ENCODE results near the gene DOCK8.
"Not testable (repeated sequence)": the region's sequence is repeated elsewhere in the genome, so short reads cannot be mapped to it uniquely, and the experiment has no call there.

The DOCK8 gene

DNA sequence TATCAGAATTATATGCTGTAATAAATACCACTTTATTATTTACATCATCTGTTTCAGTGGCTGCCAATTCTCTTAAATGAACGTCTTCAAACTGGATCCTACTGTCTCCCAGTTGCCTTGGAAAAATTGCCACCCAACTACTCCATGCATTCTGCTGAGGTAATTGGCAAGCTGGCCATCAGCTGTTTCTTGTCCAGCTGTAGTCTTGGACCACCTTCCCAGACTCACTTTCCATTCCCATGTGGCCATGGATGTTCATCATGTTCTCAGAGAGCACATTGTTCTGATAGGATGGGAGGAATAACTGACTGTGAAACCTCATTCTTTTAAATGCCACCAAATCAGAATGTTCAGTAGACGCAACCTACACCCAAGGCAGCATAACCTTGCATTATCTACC, 157.5 kb downstream of the DOCK8 start:
- no peak for DNase-seq

DNA sequence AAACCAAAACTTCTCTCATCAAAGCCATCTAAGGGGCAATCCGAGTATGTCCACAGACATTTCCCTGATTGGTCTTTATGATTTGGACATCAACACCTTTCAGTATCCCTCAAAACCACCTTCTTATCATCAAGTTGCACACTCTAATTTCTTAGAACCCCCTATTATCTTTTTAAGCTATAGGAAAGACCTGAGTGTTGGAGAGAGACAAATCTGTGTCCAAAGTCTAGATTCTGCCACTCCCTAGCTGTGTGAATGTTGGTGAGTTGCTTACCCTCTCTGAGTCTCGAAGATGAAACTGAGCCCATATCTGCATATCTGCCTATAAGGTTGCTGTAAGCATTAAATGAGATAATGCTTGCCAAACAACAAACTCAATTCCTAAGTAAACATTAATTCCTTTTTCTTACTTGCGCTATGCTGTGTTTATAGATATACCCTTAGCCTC, 159.1 kb downstream of the DOCK8 start:
- DNase-seq: no peak

DNA sequence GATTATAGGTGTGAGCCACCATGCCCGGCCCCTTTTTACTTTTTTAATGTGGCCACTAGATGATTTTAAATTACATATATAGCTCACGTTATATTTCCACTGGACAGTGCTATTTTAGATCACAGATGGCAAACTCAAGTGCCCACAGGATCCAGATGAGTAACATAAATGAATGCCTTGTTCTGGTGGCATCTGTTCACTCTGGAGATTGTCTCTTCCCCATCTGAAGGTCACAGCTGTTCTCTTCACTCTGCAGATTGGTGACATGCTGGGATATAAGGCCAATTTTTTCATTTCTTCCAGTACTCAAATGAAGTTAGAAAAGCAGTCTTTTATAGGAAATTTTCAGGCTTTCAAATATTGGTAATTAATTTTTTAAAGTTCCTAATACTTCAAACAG, 160.1 kb downstream of the DOCK8 start:
- no peak for DNase-seq

DNA sequence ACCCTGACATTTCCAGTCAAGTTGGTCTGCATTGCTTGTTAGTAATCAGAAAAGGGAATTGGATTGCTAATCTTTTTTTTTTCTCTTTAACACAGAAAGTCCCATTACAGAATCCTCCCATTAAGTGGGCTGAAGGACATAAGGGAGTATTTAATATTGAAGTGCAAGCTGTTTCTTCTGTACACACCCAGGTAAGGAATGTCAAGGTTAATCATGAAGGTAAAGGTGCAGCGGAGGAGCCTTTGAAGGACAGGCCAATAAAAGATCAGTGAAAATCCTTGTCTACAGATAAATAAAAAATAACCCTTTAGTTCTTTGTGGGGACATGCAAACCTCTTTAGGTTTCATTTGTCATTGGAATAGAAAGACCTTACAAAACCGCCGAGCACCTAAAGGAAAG, 161.4 kb downstream of the DOCK8 start:
- DNase-seq: no peak

DNA sequence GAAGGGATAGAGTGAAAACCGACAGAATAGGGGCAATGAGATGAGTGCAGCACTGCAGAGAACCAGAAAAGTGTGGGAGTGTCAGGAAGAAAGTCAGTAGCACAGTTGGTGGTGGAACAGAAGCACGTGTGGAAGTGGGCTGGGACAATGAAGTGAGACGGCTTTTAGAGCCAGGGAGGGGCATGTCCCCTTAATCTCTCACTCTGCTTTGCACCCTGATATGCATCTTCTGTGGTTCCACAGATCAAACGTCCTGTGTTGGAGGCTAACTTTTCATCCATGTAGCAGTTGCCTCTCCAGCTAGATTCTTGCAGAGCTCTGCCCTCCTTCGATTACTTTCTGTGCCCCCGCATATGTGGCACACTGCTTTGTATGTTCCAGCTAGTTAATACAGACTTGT, 163.6 kb downstream of the DOCK8 start:
- DNase-seq: no peak

DNA sequence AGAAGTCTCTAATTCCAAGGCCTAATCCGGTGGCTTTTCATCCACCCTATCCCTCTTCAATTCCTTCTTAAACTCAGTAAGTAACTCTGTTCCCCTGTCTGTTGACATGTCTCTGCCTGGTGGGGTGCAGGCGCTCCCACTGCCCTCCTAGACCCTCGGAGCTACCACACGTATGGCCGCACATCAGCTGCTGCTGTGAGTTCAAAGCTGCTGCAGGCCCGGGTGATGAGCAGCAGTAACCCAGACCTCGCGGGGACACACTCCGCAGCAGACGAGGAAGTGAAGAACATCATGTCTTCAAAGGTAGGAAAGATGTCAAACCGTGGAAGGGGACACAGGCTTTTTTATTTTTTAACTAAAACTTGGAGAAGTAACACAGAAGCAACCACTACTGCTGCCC, 167.7 kb downstream of the DOCK8 start:
- no peak for DNase-seq

DNA sequence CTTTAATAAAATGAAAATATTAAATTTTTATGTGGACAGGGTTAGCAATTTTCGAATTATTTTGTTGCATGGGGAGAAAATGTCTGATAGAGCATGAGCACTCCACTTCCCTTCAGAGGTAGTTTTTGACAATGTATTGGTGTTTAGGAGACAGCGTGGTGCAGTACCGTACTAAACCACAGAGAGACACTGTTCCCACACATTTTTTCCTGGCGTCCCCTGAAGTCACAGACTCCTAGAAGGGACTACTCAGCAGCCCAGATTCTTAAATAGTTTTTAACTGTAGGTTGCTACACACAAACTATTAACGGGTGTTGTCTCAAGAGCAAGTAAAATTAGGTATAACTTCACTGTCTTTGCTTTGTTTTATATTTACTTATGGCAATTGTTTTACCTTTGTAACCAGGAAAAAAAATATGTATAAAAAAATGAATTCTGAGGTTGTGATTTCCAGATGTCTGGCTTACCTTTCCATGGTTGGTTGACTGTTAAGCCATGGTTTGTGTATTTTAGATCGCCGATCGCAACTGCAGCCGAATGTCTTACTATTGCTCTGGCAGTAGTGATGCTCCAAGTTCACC, 171.2 kb downstream of the DOCK8 start:
- DNase-seq: no peak

DNA sequence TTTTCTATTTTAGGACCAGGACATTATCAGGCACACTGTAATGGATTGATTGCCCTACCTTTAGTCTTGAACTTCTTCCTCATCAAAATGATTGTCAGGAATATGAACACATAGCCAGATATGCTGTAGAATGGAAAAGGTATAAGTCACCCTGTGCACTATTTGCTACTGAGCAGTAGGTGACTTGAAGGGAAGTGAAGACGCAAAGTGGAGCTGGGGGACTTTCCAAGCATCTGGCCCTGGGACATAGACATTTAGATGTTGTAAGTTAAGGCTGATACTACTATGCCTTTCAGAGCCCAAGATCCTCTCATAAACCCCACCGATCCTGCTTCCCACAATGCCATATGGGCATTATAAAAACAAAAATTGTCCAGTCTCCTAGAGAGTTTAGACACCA, 174.5 kb downstream of the DOCK8 start:
- no peak for DNase-seq

DNA sequence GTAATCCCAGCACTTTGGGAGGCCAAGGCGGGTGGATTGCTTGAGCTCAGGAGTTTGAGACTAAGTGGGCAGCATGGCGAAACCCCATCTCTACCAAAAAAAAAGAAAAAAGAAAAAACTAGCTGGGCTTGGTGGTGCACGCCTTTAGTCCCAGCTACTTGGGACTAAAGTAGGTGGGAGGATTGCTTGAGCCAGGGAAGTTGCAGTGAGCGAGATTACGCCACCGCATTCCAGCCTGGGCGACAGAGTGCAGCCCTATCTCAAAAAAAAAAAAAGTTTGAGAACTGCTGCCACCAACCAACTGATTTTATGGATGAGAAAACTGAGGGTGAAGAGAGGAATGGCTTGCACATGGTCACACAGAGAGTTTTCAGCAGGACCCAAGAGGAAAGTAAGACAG, 175.1 kb downstream of the DOCK8 start:
- DNase-seq: no peak

DNA sequence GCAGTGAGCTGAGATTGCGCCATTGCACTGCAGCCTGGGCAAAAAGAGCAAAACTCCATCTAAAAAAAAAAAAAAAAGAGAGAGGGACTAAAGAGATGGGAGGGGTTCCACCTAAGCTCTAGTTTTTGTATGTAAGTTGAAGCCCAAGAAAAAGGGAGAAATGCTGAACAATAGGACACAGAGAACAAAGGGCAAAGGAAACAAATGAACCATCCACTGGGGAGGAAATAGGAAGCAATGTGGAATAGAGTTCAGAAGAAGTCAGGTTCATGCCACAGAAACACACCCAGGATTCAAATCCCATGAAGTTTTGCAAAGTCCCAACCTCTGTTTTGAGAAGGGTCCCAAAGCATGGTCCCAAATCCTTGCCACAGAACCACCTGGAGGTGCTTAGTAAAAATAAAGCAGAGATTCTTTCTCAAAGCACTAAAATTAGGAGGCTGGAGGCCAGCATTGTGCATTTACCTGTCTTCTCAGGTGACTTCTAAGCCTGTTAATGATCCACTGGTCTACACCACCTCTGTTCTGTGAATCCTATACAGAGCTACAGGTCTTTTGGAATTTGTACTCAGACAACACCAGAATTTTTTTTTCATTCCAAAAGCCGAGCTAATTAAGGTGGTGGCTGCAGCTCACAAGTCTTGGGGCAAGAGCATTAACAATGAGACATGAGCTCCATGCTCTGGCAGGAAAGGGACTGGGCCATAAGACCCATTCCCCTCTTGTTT, 177.6 kb downstream of the DOCK8 start:
- no peak for DNase-seq

DNA sequence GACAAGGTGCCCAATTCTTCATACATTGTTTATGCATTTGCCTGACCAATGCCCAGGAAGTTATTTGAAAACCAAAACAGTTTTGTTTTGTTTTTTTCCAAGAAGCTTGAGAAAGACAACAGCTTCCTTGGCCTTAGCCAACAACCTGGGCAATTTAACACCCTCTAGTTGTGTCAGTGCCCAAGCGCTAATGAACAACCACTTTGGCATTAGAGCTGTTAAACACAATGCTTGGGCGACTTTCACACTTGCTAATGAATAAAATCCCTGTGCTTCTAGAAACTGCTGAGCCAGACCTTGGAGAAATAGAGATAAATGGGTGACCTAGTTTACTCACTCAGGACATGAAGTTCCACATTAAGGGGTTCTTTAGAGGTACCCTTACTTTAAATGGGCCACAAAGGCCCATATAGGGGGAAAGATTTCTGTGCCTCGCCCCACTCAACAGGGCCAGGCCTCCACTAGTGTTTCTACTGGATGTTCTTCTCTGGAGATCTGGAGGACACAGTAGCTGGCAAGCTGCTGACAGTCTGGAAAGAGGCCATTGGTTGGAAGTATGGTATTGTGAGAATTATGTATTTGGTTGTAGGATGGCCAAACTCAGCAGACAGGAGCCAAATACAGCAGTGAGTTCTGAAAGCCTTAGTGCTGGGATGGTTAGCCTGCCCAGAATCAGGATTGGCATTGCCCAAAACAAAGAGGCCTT, 179.8 kb downstream of the DOCK8 start:
- DNase-seq: no peak

DNA sequence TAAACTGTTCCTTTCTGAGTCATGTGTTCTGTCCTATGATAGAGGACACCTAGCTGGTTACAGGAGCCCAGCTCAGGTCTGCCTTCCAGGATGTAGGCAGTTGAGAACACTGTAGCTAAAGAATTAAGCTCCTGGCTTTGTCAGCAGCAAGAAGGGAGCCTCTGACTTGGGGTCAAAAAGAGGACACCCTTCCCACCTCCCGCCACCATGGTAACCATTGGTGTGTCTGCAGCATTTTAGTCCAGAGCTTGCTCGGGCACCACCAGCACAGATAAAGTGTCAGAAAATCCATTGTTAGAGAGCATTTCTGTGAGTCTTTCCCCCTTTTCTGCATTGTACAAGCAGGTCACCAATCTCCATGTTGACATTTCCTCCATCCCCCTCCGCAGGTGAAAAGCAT, 181.7 kb downstream of the DOCK8 start:
- no peak for DNase-seq

DNA sequence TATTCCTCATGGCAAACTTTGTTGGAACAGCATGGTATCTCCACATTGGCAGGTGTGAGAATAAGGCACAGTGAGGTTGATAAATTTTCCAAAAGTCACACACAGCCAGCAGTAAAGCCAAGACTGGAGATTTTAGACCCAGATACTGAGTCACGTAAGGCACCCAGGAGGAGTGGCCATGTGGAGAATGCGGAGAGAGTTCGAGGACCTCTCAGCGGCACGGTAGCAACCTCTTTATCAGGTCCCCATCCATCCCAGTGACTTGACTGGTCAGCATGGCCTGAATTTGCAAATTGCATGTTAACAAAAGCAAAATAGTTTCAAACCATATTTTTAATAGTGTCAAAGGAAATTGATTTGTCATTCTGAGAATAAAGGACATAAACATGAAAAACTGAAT, 183.4 kb downstream of the DOCK8 start:
- no peak for DNase-seq

DNA sequence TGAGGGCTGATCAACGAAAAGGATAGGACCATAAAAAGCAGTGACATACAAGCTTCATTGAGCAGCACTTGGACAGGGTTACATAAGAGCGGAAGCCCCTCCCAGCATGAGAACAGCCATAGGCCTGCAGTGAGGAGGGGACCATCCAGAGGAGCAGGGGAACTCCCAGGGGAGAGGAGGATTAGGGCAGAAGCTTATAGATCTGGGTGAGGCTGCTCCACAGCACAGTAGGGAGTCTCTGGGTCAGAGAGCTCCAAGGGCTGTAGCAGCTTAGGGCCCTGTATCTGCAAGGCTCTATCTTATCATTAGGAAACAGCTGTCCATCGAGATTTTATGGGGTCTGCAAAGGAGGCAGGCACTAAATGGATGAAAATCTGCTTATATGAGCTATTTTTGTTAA, 186.6 kb downstream of the DOCK8 start:
- DNase-seq: no peak

DNA sequence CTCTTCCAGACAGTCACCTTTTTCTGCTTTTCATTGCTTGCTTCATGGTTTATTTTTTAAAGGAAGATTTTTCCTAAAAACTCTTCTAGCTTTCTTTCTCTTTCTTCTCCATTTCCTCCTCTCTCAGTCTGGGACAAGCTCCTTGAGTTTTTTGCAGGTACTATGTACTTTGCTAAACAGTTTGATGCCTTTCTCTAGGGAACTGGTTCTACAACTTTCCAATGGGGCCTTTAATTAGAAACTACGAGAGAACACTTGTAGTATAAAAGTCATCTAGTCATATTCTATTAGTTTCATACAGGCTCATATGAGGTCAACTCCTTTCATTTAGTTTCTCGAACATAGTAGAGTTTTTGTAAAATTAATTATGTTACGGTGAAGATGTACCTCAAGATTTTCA, 189.6 kb downstream of the DOCK8 start:
- no peak for DNase-seq

DNA sequence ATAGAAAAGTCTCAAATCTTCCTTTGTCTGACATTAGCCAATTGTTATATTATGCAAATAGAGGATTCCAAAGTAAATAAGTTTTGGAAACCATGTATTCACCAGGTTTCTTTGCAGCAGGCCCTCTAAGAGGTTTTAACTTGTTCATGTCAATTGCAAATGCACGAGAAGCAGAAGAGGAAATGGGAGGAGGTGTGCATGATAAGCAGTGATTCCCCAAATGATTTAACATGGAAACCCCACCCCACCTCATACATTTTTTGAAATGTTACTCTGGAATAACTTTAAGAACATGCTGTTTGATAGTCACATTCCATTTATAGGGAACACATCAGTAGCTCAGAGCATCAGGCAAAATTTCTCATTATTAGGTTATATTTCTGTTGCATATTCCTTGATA, 190.7 kb downstream of the DOCK8 start:
- DNase-seq: no peak

DNA sequence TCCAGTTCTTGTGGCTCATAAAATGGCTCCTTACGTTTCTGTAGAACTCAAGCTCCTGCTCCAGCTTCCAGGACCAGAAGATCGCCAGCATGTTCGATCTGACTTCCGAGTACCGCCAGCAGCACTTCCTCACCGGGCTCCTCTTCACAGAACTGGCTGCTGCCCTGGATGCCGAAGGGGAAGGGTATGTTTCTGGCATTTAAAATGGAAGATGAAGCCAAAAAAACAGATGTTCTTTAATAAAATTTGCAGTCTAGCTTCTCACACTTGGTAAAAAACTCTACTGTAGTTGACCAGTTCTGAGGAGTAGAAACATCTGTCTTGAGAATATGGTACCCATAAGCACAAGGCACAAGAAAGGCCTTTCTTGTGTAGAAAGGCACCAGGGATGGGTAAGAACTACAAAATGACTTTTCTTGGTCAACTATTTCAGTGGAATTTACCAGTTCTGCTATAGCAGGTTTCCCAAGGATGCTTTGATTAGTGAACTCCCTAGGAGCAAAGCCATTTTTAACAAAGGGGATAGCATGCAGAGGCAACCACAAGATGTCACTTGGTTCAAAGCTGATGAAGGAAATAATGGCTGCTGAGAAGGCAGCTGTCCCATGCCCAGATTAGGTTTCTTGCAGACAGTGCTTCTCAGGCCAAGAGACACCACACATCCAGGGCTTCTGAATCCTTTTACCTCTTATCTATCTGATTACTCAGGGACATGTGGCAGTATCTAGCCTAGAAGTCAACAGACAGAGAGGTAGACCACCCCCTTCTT, 192.4 kb downstream of the DOCK8 start:
- no peak for DNase-seq

DNA sequence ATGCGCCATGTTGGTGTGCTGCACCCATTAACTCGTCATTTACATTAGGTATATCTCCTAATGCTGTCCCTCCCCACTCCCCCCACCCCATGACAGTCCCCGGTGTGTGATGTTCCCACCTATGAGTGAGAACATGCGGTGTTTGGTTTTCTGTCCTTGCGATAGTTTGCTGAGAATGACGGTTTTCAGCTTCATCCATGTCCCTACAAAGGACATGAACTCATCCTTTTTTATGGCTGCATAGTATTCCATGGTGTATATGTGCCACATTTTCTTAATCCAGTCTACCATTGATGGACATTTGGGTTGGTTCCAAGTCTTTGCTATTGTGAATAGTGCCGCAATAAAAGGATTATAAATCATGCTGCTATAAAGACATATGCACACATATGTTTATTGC, 195.0 kb downstream of the DOCK8 start:
- DNase-seq: not testable (repeated sequence)

DNA sequence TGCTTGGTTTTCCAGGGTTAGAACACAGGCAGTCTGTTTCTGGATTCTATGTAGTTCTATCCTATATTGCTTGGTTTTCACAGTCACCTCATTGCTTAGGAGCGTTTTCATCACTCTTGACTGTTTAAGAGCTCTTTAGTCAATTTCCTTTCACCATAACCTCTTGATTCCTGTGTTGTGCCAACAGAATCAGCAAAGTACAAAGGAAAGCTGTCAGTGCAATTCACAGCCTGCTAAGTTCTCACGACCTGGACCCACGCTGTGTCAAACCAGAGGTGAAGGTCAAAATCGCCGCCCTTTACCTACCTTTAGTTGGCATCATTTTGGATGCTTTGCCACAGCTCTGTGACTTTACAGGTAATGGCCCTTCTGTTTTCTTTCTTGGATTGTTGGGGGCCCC, 199.9 kb downstream of the DOCK8 start:
- DNase-seq: no peak

DNA sequence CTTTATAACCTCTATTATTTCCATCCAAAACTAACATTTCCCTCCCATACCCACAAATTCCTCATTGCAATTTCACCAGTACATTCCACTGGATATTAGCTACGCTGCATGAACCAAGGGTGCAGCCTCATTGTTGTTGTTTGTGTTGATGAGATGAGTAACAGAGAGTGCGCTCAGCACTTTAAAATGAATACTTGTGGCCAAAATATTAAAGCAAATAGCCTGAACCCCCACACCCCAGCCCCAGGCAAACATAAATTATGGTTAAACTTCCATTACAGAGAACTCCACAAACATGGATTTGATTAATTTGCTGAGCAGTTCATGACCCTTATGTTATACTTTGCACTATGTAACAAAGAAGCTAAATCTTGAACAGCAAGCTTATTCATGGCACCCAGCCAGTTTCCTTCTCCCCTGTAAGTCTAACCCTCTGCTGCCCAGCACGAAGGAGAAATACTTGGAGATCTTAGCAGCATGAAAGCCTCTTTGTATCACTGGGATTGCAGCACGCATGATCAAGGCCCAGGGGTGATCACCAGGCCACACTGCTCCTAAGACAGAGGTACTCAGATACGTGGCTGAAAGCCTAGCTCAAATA, 205.0 kb downstream of the DOCK8 start:
- DNase-seq: no peak

DNA sequence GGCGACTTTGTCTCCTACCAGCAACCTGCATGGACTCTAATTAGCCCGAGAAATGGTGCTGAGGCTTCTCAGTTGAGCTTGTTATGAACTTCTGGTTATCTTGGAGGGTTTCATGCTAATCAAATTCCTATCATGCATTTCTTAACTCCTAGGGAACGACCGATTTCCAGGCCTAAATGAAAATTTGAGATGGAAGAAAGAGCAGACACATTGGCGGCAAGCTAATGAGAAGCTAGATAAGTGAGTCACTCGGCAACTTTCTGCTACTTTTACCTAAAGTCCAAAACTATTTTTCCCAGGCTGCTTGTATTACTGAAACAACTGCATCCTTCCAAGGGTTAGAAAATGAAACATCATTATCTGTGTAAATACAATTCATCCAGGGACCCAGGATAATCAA, 207.2 kb downstream of the DOCK8 start:
- no peak for DNase-seq

DNA sequence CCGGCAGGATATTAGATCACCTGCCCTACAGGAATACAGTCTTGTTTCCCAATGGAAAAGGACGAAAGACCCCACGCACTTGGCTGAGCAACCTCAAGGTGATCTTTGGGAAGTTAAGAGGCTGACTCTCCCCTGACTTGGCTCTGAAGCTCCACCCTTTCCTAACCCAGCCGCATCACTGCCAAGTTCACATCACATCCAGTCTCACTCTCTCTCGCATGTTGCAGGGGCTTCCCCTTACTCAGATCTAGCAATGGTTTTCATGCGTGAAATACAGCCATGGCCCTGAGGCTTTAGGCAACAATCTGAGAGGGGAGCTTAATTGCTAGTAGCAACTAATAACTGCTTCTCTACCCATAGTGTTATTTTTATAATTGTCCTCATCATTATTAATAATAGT, 211.6 kb downstream of the DOCK8 start:
- no peak for DNase-seq

DNA sequence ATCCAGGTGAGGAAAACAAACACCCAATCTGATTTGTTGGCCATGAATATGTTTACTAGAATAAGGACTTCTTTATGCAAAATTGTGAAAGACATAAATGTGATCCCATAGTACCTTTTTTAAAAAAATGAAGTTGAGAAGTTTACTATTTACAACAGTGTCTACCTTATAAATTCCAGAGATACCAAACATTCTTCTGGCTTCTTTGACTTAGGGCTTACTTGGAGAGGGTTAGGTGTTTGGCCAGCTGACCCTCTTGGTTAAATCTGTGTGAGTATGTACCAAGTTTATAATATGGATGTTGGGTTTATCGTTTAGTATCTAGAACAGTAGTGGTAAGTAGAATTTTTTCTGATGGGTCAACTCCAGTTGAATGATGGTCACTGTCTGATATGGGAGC, 212.3 kb downstream of the DOCK8 start:
- DNase-seq: no peak
